ENCODE measurements around the gene PWWP2B.
"Not testable (repeated sequence)": the region's sequence is repeated elsewhere in the genome, so short reads cannot be mapped to it uniquely, and the experiment has no call there.

PWWP2B gene

DNA sequence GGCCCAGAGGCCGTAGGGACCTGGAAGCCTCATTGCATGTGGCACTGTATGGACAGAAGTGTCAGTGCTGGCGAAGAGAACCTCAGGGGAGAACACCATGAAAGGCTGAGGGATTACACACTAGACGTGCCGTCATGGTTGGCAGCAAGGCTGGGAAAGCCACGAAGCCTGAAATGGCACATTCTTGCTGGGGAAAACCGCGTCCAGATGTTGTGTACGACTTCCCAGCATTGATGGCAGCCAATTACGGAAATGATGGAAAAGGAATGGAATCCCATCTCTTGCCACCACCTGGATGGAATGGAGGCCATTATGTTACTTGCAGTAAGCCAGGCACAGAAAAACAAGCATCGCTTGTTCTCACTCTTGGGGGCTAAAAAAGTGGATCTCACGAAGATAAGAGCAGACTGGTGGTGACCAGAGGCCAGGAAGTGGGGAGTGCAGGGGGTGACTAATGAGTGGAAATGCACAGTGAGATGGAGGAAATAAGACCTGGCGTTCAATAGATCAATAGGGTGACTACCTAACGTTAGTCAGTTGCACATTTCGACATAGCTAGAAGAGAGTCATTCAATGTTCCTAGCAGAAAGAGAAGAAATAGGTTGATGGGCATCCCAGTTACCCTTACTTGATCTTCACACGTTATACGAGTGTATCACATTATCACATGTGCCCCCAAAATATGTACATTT is 14.6 kb upstream of the PWWP2B start:
- no peak for DNase-seq

DNA sequence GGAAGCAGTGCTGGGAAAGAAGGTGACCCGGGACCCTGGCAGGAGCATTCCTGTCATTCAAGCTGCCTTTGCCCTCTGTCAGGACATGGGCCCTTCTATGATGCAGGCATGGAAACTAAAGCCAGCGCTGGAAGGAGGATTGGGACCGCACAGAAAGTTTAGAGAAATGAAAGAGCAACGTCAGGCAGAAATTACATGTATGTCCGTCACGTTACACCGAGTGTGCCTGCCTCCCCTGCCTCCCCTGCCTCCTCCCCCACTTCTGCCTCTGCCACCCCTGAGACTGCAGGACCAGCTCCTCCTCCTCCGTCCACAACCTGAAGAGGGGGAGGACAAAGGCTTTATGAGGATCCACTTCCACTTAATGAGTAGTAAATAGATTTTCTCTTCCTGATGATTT is 13.9 kb upstream of the PWWP2B start:
- DNase-seq = no peak

DNA sequence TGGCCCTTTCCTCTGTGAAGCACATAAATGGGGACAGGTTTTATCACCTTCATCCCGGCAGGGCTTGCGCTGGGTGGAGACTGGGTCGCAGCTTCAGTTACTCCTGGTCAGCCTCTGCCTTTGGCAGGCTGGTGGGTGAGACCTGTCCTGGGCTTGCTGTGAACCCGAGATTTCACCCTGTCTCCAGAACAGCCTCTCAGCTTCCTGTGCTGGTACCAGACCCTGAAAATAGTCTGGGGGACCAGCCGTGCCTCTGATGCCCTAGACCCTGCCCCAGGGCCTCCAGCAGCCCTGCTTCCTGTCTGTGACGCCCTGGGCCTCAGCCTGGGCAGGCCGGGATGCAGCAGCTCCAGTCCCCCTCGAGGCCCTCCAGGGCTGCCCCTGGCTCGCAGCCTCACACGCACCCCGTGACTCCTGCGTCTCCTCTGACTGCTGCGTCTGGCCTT is 13.2 kb upstream of the PWWP2B start:
- no peak for DNase-seq

DNA sequence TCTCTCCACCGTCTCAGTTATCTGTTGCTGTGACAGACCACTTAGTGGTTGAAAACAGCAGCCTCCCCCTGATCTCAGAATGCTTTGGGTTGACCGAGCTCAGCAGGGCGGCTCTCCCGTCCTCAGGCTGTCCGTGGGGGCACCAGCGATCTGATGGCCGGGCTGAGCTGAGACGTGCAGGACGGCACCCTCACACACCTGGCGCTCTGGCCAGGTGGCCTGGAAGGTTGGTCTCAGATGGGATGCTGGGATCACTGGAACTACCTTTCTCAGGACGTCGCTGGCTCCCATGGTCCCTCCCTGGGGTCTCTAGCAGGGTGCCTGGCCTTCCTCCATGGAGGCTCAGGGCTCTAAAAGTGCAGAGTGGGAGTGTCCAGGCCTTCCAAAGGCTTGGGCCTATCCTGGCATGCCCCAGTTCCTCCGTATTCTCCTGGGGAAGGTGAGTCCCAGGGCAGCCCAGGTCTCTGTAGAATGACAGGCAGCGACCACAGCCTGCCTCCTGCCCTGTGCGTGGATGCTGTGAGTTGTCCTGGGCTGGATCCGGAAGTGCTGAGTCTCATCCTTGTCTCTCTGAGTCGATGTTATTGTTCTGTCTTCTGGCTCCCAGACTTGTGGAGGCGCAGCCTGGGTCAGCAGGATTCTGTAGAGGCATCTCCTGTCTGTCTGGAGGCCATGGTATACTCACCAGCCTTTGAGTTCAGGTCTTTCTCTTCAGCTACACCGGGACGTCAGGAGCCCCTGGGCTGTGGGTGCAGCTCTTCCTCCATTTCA is 12.2 kb upstream of the PWWP2B start:
- DNase-seq = no peak

DNA sequence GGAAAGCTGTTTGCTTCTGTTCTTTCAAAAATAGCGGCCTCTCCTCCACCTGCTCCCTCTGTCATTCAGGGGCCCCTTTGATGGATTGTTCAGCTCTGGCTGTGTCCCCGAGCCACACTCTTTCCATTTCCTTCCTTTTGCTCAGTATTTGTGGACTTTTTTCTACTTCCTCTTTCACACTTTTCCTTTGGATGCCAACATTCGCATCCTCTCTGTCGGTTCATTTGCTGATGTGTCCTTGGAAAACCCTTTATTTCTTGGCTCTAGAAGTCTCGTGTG is 11.7 kb upstream of the PWWP2B start:
- DNase-seq = no peak

DNA sequence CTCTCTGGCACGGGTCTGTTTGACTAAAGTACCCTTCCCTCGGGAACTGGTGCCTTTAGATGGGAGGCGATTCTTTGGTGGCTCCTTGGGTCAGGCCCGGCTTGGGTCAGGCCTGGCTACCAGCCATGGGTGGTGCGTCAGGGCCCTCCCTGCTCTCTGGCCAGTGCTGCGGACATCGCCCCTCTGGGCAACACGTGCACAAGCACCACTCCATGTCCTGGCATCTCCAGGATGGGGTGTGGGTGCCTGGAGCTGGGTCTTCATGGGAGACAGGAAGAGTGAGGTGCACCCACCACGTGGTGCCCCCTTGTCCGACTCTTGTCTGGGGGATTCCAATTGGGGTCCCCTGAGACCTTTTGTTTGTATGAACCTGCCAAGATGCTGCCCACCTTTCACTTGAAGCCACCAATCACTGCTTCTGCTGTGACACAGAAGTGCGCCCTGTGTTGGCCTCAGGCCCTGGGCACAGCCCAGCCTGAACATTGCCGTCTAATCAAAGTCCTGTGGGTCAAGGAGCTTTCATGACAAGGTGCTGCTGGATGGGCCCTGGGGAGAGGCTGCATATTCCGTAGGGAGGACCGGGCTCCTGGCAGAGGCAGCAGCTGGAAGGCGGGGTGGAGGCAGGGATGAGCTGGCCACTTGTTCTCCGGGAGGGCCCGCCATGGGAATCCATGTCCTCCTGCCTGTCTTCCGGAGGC is 11.1 kb upstream of the PWWP2B start:
- no peak for DNase-seq

DNA sequence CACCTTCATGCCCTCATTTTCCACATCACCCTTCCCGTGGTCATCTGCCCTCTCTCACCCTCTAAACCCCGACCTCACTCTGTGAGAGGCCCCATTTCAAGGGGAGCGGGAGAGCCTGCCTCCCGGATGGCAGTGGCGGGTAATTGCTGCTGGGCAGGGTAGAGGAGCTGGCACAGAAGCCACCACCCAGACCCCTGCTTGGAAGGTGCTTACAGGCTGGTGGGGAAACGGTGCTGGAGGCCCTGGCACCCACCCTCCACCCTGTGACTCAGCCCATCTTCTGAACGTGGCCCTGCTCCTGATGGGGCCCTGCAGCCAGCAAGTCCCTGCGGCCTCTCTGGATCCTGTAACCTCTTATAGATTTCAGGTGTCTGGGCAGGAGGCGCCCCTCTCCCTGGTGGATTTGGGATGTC is 10.6 kb upstream of the PWWP2B start:
- DNase-seq = no peak

DNA sequence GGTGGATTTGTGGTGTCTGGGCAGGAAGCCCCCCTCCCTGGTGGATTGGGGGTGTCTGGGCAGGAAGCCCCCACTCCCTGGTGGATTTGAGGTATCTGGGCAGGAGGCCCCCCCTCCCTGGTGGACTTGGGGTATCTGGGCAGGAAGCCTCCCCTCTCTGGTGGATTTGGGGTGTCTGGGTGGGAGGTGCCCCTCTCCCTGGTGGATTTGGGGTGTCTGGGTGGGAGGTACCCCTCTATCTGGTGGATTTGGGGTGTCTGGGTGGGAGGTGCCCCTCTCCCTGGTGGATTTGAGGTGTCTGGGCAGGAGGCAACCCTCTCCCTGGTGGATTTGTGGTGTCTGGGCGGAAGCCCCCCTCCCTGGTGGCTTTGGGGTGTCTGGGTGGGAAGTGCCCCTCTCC is 10.1 kb upstream of the PWWP2B start:
- DNase-seq = not testable (repeated sequence)

DNA sequence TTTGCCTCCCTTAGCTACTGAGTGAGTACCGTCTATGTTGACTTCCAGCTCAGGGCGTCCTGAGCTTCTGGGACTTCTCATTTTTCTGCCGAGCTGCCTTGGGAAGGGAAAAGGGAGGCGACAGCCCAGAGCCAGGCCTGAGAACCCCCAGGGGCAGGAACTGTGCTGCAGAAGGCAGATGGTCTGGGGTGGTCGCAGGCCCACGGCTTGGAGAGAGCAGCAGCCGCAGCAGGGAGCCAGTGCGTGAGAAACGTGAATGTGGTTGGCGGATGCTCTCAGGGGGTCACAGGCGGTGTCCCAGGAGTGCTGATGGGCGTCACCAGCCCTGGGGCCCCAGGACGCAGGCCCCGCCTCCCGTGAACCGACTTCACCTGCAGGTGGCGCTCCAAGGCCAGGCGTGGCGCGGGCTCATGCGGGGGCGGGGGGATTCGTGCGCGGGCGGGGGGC is 9.2 kb upstream of the PWWP2B start:
- peak; percentile 56 for DNase-seq

DNA sequence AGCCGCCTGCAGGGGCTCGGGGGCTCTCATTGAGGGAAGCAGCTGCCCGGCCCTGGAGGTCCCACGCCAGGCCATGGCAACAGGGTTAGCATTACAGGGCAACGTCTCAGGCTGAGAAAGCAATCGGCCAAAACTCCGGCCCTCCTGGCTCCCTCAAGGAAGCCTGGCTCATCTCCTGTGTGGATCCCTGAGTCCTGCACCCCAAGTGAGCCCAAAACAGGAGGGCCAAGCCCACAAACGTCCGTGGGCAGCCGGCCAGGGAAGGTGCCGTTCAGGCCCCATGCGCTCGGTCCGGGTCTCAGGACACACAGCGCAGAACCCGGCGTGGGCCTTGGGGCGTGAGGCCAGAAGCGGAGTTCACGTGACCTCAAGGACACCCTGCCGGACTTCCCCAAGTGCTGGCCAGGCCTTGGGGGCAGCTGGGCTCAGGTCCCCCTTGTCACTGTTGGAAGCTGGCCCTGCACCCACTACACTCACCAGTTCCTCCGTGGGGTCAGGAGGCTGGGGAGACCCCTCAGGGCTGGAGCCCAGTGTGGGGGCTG is 8.0 kb upstream of the PWWP2B start:
- no peak for DNase-seq

DNA sequence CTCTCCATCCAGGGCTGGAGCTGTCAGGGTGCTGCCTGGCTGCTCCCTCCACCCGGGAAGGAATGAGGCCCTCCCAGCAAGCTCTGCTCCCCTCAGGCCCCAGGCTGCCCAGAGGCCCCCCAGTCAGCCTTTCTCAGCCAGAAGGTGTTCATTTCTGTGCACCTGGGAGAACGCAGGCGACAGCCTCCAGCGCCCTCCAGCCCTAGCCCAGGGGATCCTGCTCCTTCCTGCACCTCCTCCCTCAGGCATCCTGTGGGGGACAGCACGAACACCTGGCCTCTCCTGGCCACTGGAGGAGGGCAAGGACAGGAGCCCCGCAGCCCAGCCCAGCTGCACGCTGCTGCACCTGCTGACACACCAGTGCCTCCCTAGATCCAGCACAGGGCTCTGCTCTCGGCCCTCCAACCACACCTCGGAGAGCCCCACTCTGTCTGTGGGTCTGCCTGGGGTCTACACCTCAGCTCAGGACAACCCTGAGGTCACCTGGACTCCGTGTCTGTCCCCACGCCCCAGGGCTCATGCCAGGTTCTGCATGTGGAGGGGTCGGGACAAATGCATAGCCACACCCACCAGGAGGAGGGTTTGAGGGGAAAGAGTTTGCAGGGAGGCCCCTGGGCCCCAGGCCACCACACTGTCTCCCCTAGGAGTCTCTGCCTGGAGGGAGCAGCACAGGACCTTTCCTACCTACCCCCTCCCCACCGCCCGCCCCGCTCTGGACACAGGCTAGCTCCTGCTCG is 7.4 kb upstream of the PWWP2B start:
- DNase-seq = no peak

DNA sequence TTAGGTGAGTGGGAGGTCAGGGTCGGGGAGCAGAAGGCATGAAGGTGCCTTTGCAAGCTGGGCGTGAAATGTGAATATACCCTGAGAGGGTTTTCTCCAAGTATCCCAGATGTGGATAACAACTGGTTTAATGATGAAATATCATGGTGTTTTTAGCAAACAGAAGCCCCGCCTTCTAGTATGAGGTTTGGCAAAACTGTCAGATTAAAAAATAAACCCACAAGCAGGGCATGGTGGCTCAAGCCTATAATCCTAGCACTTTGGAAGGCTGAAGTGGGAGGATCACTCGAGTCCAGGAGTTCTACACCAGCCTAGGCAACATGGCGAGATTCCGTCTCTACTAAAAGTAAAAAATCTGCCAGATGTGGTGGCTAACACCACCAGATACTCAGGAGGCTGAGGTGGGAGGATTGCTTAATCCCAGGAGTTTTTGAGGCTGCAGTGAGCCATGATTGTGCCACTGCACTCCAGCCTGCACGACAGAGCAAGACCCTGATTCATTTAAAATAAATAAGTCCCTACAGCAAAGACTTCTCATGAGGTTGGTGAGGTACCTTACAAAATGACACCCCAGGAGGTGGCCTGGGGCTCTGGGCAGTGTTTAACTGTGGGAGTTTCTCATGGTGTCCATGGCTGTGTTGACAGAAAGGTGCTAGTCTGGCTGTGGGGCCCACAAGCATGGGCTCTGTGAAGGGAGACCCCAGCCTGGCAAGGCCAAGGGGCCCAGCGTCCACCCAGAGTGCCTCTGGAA is 6.7 kb upstream of the PWWP2B start:
- no peak for DNase-seq

DNA sequence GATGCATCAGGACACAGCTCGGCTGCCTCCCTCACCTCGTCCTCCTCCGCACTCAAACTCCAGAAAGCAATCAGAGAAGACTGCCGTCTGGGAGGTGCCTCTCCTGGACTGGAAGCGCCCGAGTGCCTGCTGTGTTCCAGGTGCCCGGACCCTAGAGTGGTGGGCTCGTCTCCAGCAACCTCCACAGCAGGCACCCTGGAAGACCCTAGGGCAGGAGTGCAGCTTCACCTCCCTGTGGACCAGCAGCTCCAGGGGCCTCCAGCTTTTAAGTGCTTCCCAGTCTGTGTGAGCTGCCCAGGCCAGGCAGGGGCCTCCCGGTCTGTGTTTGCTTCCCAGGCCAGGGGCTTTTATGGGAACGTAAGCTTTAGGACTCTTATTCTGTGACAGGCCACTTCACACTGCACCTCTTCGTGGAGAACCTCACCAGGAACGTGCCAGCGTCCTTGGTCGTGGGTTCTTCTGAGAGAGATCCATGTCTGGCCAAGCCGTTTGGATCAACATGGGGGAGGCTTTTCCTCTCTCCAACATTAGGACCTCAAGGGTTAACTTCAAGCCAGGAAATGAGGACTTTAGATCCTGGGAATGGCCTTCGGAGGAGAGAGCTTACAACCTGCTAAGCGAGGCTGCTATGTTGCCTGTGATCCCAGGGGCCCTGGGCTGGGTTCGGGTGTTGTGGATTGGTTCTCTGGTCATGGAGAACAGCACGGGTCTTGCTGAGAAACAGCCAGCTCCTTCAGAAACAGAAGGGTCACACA is 5.9 kb upstream of the PWWP2B start:
- no peak for DNase-seq

DNA sequence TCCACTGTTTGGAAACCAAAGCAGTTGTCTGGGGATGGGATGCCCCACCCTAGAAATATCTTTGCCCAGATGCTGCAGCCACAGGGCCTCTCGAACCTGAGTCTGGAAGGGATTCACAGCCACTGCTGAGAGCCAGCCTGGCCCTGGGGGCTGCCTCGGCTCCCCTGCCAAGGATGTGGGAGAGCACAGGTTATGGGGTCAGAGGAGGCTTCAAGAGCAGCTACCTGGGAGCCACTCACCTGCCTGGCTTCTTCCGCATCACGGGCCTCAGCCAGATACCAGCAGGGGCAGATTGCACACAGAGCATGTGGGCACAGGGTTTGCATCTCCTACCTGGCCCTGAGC is 5.4 kb upstream of the PWWP2B start:
- no peak for DNase-seq

DNA sequence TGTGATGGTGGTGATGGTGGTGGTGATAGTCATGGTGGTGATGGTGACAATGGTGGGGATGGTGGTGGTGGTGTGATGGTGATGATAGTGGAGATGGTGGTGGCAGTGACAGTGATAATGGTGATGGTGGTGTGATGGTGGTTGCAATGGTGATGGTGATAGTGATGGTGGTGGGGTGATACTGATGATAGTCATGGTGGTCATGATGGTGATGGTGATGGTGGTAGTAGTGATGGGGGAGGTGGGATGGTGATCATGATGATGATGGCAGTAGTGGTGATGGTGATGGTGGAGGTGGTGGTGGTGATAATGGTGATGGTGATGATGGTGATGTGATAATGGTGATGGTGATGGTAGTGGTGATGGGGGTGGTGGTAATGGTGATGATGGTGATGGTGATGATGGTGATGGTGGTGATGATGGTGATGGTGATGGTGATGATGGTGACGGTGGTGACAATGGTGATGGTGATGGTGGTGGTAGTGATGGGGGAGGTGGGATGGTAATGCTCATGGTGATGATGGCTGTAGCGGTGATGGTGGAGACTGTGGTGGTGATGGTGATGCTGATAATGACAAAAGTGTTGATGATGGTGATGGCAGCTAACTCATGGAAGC is 4.7 kb upstream of the PWWP2B start:
- no peak for DNase-seq

DNA sequence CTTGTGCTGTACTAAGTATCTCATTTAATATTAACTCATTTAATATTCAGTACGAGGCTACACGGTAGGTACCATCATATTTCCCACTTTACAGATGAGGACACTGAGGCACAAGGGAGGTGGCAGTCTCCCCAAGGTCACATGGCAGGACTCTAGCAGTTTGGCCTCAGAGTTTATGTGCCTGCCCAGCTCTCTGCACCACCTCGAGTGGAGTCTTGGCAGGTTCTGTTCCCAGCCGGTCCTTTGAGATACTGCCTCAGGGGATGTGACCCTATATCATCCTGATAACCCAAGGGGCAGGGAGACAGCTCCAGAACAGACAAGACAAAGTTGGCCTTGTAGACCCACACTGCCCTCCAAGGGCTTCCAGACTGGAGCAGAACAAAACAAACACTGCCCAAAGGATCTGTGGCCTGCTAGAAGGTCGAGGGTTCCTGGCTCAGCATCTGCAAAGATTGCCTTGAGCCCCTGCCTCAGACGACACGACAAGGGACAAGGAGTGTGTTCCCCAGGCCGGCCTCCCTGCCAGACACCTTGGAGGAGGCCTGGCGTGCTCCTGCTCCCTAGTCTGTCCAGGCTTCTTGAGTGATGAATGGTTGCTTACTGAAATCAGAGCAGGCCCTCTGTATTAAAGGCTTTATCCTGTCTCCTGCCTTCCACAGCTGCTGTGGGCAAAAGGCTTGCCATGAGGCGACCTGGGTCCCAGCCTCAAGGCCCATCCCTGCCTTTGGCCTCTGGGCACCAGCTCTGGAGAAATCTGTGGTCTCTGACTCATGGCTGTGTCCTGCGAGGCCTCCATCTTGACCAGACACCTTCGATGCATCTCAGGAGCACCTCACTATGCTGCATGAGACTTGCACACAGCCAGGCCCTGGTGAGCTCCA is 3.9 kb upstream of the PWWP2B start:
- DNase-seq = peak; percentile 31

DNA sequence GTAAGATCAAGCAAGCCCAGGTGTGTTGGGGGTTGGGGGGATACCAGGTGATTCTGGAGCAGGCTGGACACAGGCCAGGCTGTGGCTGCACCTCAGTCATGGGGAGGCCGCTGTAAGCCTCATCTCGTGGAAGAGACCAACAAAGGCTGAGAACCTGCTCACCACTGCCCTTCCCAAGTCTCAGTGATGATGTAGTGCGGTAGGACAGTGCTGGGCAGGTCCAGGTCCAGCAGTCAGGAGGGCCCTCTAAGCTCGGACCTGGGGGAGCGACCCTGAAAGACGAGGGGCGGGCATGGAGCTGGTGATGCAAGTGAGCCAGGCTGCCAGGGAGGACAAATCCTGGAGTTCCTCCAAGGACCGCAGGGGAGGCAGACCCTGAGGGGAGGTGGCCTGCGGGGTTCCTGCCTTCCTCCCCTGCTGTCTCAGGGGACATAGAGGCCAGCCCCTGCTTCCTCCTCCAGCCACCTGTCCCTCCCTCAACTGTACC is 3.3 kb upstream of the PWWP2B start:
- no peak for DNase-seq

DNA sequence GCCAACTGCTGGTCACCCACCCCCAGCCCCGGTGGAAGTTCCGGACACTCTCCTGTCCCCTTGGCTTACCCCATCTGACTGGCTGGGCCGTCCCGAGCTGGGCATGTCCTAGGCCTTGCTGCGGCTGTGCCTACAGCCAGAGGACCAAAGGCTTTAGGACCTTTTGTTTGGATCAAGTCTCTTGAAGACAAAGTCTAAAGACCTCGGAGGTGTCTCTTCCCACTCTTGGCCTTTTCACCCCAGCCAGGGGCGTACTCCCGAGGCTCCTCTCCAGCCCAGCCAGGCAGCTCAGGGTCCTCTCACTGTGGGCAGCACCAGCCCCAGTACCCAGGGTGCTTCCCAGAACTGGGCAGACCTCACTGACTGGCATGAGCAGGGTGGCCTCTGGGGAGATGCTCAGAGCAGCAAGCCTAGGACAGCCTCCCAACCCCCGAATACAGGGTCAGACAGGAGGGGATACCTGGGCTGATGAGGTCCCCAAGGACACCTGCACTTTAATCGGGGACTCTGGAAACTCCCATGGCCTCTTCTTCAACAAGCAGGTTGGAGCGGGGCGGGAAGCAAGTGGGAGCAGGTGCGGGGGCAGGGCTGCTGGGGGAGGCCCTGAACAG is 2.7 kb upstream of the PWWP2B start:
- DNase-seq = no peak

DNA sequence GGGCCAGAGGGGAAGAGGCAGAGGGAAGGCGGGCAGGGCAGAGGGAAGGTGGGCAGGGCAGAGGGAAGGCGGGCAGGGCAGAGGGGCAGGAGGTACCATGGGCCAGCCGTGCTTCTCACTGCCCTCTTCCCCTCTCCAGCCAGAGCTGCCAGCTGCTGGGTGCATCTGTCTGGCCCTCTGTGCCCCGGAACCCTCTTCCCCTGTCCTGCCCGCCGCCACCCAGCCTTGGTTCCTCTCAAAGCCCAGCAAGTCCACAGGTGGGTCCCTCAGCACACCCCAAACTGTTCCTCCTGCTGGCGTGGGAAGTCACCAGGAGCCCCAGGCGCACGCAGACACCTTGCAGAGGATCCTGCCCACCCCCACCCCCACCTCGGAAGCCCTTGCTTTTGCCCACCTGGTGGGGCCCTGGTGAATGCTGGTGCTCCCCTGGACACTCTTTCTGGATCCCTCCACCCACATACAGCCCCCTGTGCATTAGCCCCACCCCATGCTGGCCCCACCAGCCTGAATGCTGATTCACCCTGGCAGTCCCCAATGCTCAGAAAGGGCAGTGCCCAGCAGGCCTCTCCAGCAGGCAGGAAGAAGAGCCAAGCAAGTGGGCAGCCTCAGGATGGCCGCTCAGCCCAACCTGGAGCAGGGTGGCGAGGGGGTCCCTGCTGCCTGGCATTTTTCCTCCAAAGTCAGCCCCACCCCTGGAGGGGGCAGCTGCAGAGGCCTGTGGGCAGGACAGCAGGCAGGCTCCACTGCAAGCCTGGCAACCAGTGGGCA is 1.9 kb upstream of the PWWP2B start:
- no peak for DNase-seq

All from T1000 (cell line).